Mucosa of descending colon (tissue), 3 donors: ENCODE measurements around the gene NEURL1B. TPM values are rescaled to one million over a fixed set of nuclear protein-coding genes. Genes with fewer than 3 reads are reported as not detected.

Experiments used
- ATAC-seq: fragments of 200-7000 bp; cut with Tn5 transposase; one replicate; pipeline ENCODE4 v1.9.1; 2020; ENCODE audit warnings: mild to moderate bottlenecking, moderate library complexity
- DNase-seq, 3 donors: peaks; one replicate each; pipeline ENCODE4 v3.0.0-alpha.2; 2020
- H3K36me3 ChIP-seq: fragments of 200-600 bp; one replicate; pipeline ENCODE4 v1.8.0; 2021; ENCODE audit warnings: low read depth, mild to moderate bottlenecking
- H3K4me1 ChIP-seq: fragments of 200-600 bp; one replicate; pipeline ENCODE4 v1.8.0; 2021; ENCODE audit warnings: low read depth, mild to moderate bottlenecking
- H3K4me3 ChIP-seq: fragments of 200-600 bp; one replicate; pipeline ENCODE4 v1.8.0; 2021; ENCODE audit warnings: mild to moderate bottlenecking
- H3K9me3 ChIP-seq: fragments of 200-600 bp; one replicate; pipeline ENCODE4 v1.8.0; 2021; ENCODE audit warnings: mild to moderate bottlenecking
- intact Hi-C, 2 donors: fragments of 100-400 bp; cut with DNase I in 1 of 2; cut with micrococcal nuclease in 1 of 2; formaldehyde crosslinking; loops; one replicate each; pipeline versions ENCODE4 v1.11.0 to v1.11.1; 2022; cut with DNase I, micrococcal nuclease
- total RNA-seq, 3 donors: library from RNA; stranded (reverse); fragmentation: NEBNext Ultra II Directional in 2 of 3; extraction: Animal tissue kit (Norgen Biotek cat#: 25700) in 2 of 3; gene quantifications; one replicate each; pipeline versions ENCODE4 v1.2.1 to v1.2.4, GENCODE V29; 2021 to 2023
- TF ChIP-seq, protein P1 (sequence below): fragments of 200-600 bp; IDR thresholded peaks from one replicate; pipeline ENCODE4 v1.8.0; 2022; ENCODE audit warnings: antibody characterized with exemption, mild to moderate bottlenecking
- donor health status: DM: no; HTN: no; CAD: no; lungs with moderate emphysema.
- donor health status: DM: no; HTN: no; CAD: no.
- donor health status: DM: no; HTN: yes; CAD: no.

The NEURL1B gene
- total RNA-seq, 3 donors from 2014 or later: 65.7 to 97.6 (median 96.6) TPM

DNA sequence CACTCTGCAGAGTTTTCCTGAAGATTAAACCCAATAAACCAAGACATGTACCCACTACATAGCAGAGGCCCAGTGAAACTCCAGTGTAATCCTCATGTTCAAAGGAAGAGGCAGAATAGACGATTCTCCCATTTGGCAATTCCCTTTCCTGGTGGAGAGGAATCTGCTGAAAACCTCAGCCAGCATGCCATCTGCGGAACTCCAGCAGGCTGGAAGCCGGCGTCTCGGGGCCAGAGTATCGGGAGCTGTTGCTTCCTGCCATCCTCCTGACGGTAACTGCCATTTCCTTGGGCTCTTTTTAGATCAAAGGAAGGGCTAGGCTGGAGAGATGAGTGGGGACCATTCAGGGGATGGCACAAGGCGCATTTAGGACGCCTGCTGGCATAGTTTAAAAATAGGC, 20.5 kb downstream of the NEURL1B start:
- ATAC-seq (no peak), DNase-seq (no peak)
- peaks cover 4% of the 10 kb centered on the region for H3K36me3 ChIP-seq
- TF ChIP-seq, protein P1, sequence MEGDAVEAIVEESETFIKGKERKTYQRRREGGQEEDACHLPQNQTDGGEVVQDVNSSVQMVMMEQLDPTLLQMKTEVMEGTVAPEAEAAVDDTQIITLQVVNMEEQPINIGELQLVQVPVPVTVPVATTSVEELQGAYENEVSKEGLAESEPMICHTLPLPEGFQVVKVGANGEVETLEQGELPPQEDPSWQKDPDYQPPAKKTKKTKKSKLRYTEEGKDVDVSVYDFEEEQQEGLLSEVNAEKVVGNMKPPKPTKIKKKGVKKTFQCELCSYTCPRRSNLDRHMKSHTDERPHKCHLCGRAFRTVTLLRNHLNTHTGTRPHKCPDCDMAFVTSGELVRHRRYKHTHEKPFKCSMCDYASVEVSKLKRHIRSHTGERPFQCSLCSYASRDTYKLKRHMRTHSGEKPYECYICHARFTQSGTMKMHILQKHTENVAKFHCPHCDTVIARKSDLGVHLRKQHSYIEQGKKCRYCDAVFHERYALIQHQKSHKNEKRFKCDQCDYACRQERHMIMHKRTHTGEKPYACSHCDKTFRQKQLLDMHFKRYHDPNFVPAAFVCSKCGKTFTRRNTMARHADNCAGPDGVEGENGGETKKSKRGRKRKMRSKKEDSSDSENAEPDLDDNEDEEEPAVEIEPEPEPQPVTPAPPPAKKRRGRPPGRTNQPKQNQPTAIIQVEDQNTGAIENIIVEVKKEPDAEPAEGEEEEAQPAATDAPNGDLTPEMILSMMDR: no peak
- no peak overlapping the region for H3K4me3 ChIP-seq
- peaks cover 31% of the 10 kb centered on the region for H3K4me1 ChIP-seq
- intact Hi-C loops: no loop called here
- no peaks in the 10 kb centered on the region for H3K9me3 ChIP-seq

DNA sequence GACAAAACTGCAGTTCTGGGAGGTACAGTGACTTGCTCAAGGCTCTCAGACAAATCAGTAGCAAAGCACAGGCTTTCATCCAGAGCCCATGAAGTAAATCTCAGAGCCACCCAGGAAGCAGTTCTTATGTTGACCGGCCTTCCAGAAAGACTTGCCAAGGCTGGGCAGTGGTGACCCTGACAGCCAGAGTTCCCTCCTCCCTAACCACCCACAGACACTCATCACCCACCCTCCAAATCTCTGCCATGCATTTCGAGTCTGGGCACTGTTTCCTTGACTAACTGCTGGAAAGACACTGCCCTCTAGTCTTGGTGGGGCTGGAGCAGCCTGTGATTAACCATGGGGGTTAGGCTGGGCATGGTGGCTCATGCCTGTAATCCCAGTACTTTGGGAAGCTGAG, 21.5 kb downstream of the NEURL1B start:
- Histone ChIP-seq H3K4me1 (peaks cover 31% of the 10 kb centered on the region), H3K36me3 (peaks cover 4% of the 10 kb centered on the region), H3K4me3 (no peak overlapping the region), H3K9me3 (no peaks in the 10 kb centered on the region)
- ATAC-seq (no peak), DNase-seq (no peak)
- intact Hi-C loops: no loop called here
- TF ChIP-seq, protein P1: no peak

DNA sequence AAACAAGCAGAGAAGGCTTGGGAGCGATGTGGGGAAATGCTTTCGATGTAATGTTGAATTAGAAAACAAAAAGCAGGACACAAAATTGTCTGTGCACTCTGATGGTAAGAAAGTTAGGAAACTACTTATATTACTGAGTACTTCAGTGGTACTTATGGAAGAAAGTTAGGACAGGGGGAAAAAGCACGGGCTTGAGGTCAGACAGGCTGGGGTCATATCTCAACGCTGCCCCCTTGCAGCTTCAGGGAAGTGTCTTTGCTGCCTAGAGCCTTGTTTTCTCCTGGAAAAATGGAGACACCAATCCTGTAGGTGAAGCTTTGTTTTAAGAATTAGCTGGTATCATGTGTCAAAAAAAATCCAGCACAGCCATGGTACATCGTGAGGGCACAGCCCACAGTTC, 23.0 kb downstream of the NEURL1B start:
- intact Hi-C loops: no loop called here

DNA sequence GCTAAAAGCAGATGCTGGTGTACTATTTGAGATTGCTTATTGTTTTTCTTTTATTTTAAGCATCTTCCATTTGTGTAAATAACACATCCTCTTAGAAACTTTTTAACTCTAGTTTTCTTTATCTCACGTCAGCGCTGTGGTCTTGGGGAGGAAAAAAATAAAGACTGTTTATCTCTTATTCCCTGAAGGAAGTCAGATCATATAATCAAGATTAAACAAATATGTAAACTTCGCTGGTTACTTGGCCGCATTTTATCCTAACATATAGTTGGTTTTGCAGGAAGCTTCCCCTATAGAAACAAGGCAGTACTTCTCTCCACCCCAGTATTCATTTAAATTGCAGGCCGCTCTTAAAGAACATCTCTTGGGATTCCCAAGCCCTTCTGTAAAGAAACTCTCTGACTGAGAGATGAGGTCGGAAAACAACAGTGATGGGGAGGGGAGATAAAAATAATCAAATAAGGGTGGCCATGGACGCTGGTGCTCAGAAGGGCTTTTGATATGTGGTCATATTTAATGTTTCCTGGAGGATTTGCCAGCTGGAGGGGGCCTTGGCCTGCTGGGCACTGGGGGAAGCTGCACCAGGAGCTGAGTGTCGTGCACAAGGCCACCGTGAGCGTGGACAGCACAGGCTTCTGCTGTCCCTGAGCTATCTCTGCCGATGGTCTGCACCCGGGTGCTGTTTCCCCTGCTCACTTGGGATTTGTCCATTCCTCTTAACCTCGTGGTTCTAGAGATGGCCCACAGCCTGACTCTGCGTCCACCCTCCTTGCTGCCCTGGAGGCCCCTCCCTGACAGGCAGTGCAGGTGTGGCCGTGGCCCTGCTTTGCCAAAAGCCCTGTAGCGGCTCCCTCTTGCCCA, 23.8 kb downstream of the NEURL1B start:
- no peak for DNase-seq
- Histone ChIP-seq H3K36me3 (no peaks in the 10 kb centered on the region), H3K9me3 (no peaks in the 10 kb centered on the region), H3K4me3 (no peak overlapping the region), H3K4me1 (peaks cover 21% of the 10 kb centered on the region)
- intact Hi-C loops: no loop called here
- ATAC-seq: no peak
- TF ChIP-seq, protein P1: no peak

More for the DNA sequence above, 23.0 kb downstream of the NEURL1B start:
- Histone ChIP-seq H3K9me3 (no peaks in the 10 kb centered on the region), H3K4me1 (peaks cover 30% of the 10 kb centered on the region), H3K4me3 (no peak overlapping the region), H3K36me3 (peaks cover 4% of the 10 kb centered on the region)
- ATAC-seq (no peak), DNase-seq (no peak)
- TF ChIP-seq, protein P1: no peak

DNA sequence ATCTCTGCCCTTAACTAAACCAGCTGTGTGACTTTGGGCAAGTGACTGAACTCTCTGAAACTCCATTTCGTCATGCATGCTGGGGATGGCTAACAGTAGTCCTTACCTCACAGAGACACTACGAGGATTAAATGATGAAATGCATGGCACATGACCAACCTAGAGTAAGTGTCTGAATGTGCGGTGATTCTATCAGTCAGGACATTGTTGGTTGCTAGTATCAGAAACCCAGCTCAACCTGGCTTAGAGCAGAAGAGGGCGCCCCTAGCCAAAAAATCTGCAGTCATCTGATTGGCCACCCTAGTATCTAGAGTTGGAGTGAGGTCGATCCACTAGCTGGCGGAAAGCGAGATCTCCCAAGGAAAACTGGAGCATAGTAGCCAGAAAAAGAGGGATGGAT, 25.2 kb downstream of the NEURL1B start:
- TF ChIP-seq, protein P1: no peak
- no peak for ATAC-seq
- H3K9me3 ChIP-seq: no peaks in the 10 kb centered on the region
- H3K4me3 ChIP-seq: no peak overlapping the region
- peaks cover 8% of the 10 kb centered on the region for H3K4me1 ChIP-seq
- intact Hi-C loops: no loop called here
- no peak for DNase-seq
- H3K36me3 ChIP-seq: no peaks in the 10 kb centered on the region
